Stimulated activated CD8-positive, alpha-beta memory T cell treated with anti-CD3 and anti-CD28 coated beads, Interleukin-12 subunit alpha, Interleukin-12 subunit beta, amount 100 ng/mL, for 4 hours (primary cell): ENCODE results near the gene GNA15.
A peak's percentile ranks its signal among the peaks of the same experiment; 100 is the strongest.

Experiments
- DNase-seq: peaks from one replicate; pipeline ENCODE4 v3.0.0-alpha.2; 2020; ENCODE audit warnings: low read depth

The GNA15 gene

GRCh38 chr19:3106509-3107141 lies 29.2 kb upstream of the GNA15 start:
- no peak for DNase-seq

GRCh38 chr19:3107658-3108057 lies 28.2 kb upstream of the GNA15 start:
- no peak for DNase-seq

- DNase-seq = peak; percentile 56
Observed at GRCh38 chr19:3108775-3109174, 27.1 kb upstream of the GNA15 start.

GRCh38 chr19:3109491-3109890 lies 26.3 kb upstream of the GNA15 start:
- no peak for DNase-seq

GRCh38 chr19:3110126-3110825 lies 25.6 kb upstream of the GNA15 start:
- no peak for DNase-seq

- DNase-seq = no peak
Observed at GRCh38 chr19:3111586-3112247, 24.1 kb upstream of the GNA15 start.

- no peak for DNase-seq
Observed at GRCh38 chr19:3112375-3113099, 23.3 kb upstream of the GNA15 start.

- no peak for DNase-seq
Observed at GRCh38 chr19:3113100-3114017, 22.5 kb upstream of the GNA15 start.

- no peak for DNase-seq
Observed at GRCh38 chr19:3114018-3114726, 21.7 kb upstream of the GNA15 start.

- no peak for DNase-seq
Observed at GRCh38 chr19:3114811-3115210, 21.0 kb upstream of the GNA15 start.

GRCh38 chr19:3115411-3115810 lies 20.4 kb upstream of the GNA15 start:
- DNase-seq = no peak

GRCh38 chr19:3115916-3116602 lies 19.8 kb upstream of the GNA15 start:
- no peak for DNase-seq

GRCh38 chr19:3116621-3117020 lies 19.2 kb upstream of the GNA15 start:
- no peak for DNase-seq

- no peak for DNase-seq
Observed at GRCh38 chr19:3117716-3118115, 18.1 kb upstream of the GNA15 start.

GRCh38 chr19:3118232-3119070 lies 17.4 kb upstream of the GNA15 start:
- no peak for DNase-seq

GRCh38 chr19:3119071-3119595 lies 16.7 kb upstream of the GNA15 start:
- no peak for DNase-seq

- DNase-seq = no peak
Observed at GRCh38 chr19:3119693-3120380, 16.0 kb upstream of the GNA15 start.

GRCh38 chr19:3120611-3121276 lies 15.1 kb upstream of the GNA15 start:
- DNase-seq = no peak
